B cell (primary cell): ENCODE data around the gene HIPK2. TPM values are rescaled to one million over a fixed set of nuclear protein-coding genes. Genes with fewer than 3 reads are reported as not detected.

Experiments used
- ATAC-seq: fragments of 200-7000 bp; cut with Tn5 transposase; one replicate; pipeline ENCODE4 v1.10.0; 2021; ENCODE audit warnings: low read depth, mild to moderate bottlenecking, moderate number of reproducible peaks, moderate library complexity
- CTCF ChIA-PET: fragments of 350-600 bp; sonication (Branson Sonifier 250); formaldehyde crosslinking; loops from one replicate; lab custom pipeline; 2021; ENCODE audit warnings: antibody characterized with exemption, inconsistent platforms; lab: Charles Lee
- POLR2A ChIA-PET: fragments of 350-600 bp; sonication (Branson Sonifier 250); formaldehyde crosslinking; loops from one replicate; lab custom pipeline; 2021; ENCODE audit warnings: antibody characterized with exemption; lab: Charles Lee
- DNase-seq: peaks from one replicate; pipeline ENCODE4 v3.0.0; 2013
- H2AFZ ChIP-seq: 2 replicates; pipeline ENCODE4 v1.6.1; 2012; ENCODE audit warnings: mild to moderate bottlenecking, low read depth, low read length; ENCODE audit not compliant: insufficient read depth, poor library complexity, severe bottlenecking
- H3K27ac ChIP-seq, 2 donors: 1 replicate in 1 of 2; 2 replicates in 1 of 2; pipeline ENCODE4 v1.5.1; 2012 to 2013; ENCODE audit warnings: low read length in 2 of 2, mild to moderate bottlenecking in 2 of 2, moderate library complexity in 1 of 2
- H3K27me3 ChIP-seq, 4 experiments: fragments of 200-600 bp in 1 of 4; sonication (generic) in 1 of 4; replicated peaks in 1 of 4; 1 replicate in 2 of 4; 2 replicates in 2 of 4; pipeline versions ENCODE4 v1.6.1 to v1.7.0; 2013 to 2016; ENCODE audit warnings: low read length in 3 of 4, mild to moderate bottlenecking in 2 of 4, mixed read lengths in 1 of 4, moderate library complexity in 1 of 4; ENCODE audit not compliant: insufficient read depth in 4 of 4, control insufficient read depth in 3 of 4; ENCODE audit errors: control extremely low read depth in 1 of 4
- H3K36me3 ChIP-seq, 2 experiments: replicated peaks in 1 of 2; 1 replicate in 1 of 2; 2 replicates in 1 of 2; pipeline versions ENCODE4 v1.6.1 to v1.7.1; 2013; ENCODE audit warnings: low read length in 1 of 2; ENCODE audit not compliant: insufficient read depth in 2 of 2, control insufficient read depth in 1 of 2; ENCODE audit errors: control extremely low read depth in 1 of 2, extremely low read depth in 1 of 2
- H3K4me1 ChIP-seq, 2 donors: fragments of 200-600 bp in 1 of 2; sonication (generic) in 1 of 2; 1 replicate in 1 of 2; 2 replicates in 1 of 2; pipeline versions ENCODE4 v1.5.1 to v1.6.1; 2013 to 2017; ENCODE audit warnings: low read length in 2 of 2; ENCODE audit not compliant: control insufficient read depth in 2 of 2, insufficient read depth in 2 of 2
- H3K4me2 ChIP-seq: replicated peaks from 2 replicates; pipeline ENCODE3; 2012; ENCODE audit warnings: mild to moderate bottlenecking, low read depth, low read length; ENCODE audit not compliant: poor library complexity, severe bottlenecking
- H3K4me3 ChIP-seq, 5 experiments: fragments of 200-600 bp in 1 of 5; sonication (generic) in 1 of 5; 1 replicate in 3 of 5; 2 replicates in 2 of 5; pipeline versions ENCODE4 v1.5.1 to v1.7.0; 2011 to 2016; ENCODE audit warnings: low read length in 4 of 5, mild to moderate bottlenecking in 4 of 5, low read depth in 2 of 5, control low read depth in 1 of 5, moderate library complexity in 1 of 5; ENCODE audit not compliant: insufficient read depth in 1 of 5; ENCODE audit errors: control extremely low read depth in 1 of 5, extremely low read depth in 1 of 5
- H3K79me2 ChIP-seq: fragments of 200-600 bp; sonication (generic); one replicate; pipeline ENCODE4 v1.6.0; 2016; ENCODE audit warnings: low read length; ENCODE audit not compliant: control insufficient read depth, insufficient read depth
- H3K9ac ChIP-seq: fragments of 200-600 bp; sonication (generic); 2 replicates; pipeline ENCODE4 v1.6.1; 2017; ENCODE audit warnings: mild to moderate bottlenecking, low read length, moderate library complexity
- H3K9me3 ChIP-seq, 3 donors: one replicate each; pipeline versions ENCODE4 v1.6.1 to v1.7.1; 2013; ENCODE audit warnings: low read length in 2 of 3; ENCODE audit not compliant: control insufficient read depth in 2 of 3, insufficient read depth in 1 of 3; ENCODE audit errors: control extremely low read depth in 1 of 3
- H4K20me1 ChIP-seq: 2 replicates; pipeline ENCODE4 v1.6.0; 2012; ENCODE audit warnings: mild to moderate bottlenecking, low read length; ENCODE audit not compliant: insufficient read depth, control insufficient read depth, poor library complexity, severe bottlenecking
- H3K27ac Mint-ChIP-seq: one replicate; pipeline ENCODE4 v1.8.0; 2021; ENCODE audit warnings: mixed read lengths
- H3K27me3 Mint-ChIP-seq: one replicate; pipeline ENCODE4 v1.8.0; 2021; ENCODE audit warnings: mixed read lengths
- H3K4me1 Mint-ChIP-seq: one replicate; pipeline ENCODE4 v1.8.0; 2021; ENCODE audit warnings: mixed read lengths
- H3K4me3 Mint-ChIP-seq: one replicate; pipeline ENCODE4 v1.8.0; 2021; ENCODE audit warnings: mixed read lengths
- H3K9me3 Mint-ChIP-seq: one replicate; pipeline ENCODE4 v1.8.0; 2022; ENCODE audit warnings: mixed read lengths; ENCODE audit not compliant: insufficient read depth
- CTCF ChIP-seq: fragments of 200-600 bp; IDR thresholded peaks from one replicate; pipeline ENCODE4 v1.8.0; 2022; ENCODE audit warnings: antibody characterized with exemption, mild to moderate bottlenecking
- EZH2 ChIP-seq: IDR thresholded peaks from 2 replicates; pipeline ENCODE4 v1.6.1; 2012; ENCODE audit warnings: borderline replicate concordance, low read depth, mild to moderate bottlenecking, moderate library complexity, low read length; ENCODE audit not compliant: insufficient read depth, poor library complexity, severe bottlenecking
- WGBS: methylation state at CpG from one replicate; pipeline ENCODE4 v1.1.5; 2013; ENCODE audit warnings: missing lambda C conversion rate; ENCODE audit not compliant: insufficient coverage; 5-methylcytosine and 5-hydroxymethylcytosine counted together
- intact Hi-C: fragments of 100-400 bp; cut with micrococcal nuclease; formaldehyde crosslinking; loops from one replicate; pipeline ENCODE4 v1.10.0; 2022
- polyA plus RNA-seq: library from polyadenylated mRNA; depleted of rRNA; stranded (reverse); fragments of >200 nt; gene quantifications from 2 replicates; pipeline ENCODE4 v1.2.3, GENCODE V29; 2012
- total RNA-seq, 2 donors: library from RNA; stranded (reverse); fragments of 120-200 nt in 1 of 2; gene quantifications; 1 replicate in 1 of 2; 2 replicates in 1 of 2; pipeline versions ENCODE4 v1.2.3 to v1.2.4, GENCODE V29; 2013 to 2022

Gene HIPK2
- total and polyA plus RNA-seq, 2 donors (not counting 1 experiment from before 2014, with no cell fraction given) = 6.8 to 58.2 TPM

GRCh38 chr7:139531094-139531493 is 246.7 kb downstream of the HIPK2 start:
- DNase-seq (no peak), ATAC-seq (no peak)
- intact Hi-C loops = no loop called here
- ChIA-PET CTCF (no interaction called here), POLR2A (interaction anchor here (0.6 kb wide), 1 partner anchor 33 kb away, joined by 6 read pairs; no protein-coding TSS in a partner anchor)
- no peaks in the 10 kb centered on the region for H3K79me2 ChIP-seq
- H3K4me1 ChIP-seq = no peaks in the 10 kb centered on the region
- Mint-ChIP-seq H3K27ac (no peak overlapping the region), H3K9me3 (no peaks in the 10 kb centered on the region), H3K4me1 (no peaks in the 10 kb centered on the region), H3K27me3 (peaks cover 43% of the 10 kb centered on the region), H3K4me3 (no peak overlapping the region)
- H4K20me1 ChIP-seq = no peaks in the 10 kb centered on the region
- no peaks in the 10 kb centered on the region for H3K9me3 ChIP-seq
- TF ChIP-seq CTCF (no peak), EZH2 (no peak)
- H2AFZ ChIP-seq = no peak overlapping the region
- H3K36me3 ChIP-seq = no peaks in the 10 kb centered on the region
- no peak overlapping the region for H3K4me2 ChIP-seq
- no peak overlapping the region for H3K9ac ChIP-seq
- H3K27ac ChIP-seq = no peak overlapping the region
- no peak overlapping the region for H3K4me3 ChIP-seq
- WGBS = no CpG with 5 or more reads among the region's 1 CpG
- peaks cover 0 to 13% (median 1%) of the 10 kb centered on the region in 4 experiments for H3K27me3 ChIP-seq

DNA sequence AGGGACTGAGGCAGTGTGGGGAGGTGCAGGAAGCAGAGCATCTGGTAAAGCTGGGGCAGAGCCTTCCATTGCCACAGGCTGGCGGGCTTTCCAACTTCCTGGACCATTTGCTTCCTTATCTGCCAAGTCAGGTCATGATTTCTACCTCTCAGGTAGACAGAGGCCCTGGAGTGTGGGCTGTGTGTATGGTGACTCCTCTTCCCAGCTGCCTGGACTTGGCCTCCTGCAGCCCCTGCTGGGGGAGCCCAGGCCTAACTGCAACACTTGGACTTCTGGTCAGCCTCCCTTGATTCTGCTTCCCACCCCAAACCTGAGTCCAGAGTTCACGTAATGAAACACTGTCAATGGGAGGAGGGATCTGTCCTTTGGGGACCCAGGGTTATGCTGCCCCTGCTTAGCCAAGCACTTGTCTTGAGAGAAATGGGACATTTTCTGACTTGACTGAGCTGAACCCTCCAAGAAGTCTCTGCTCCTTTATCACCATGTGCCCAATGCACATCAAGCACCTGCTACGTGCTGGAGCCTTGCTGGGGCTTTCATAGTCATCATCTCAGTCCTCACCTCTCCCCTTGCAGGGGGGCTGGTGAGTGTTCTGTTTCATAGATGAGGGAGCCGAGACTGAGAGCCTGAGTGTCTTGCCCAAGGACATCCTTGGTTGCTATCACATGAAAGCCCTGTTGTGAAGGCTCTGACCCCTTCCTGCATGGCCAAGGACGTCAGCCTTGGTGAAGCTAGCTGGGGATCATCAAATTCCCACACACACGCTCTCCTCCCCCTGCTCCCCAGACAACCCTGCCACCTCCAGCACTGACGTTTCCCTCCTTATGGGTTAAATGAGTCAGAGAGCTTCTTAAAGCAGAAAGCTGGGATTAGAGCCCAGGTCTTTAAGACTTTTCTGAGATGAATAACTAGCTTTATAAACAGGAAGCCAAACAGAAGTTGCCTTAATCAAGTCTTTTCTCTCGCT is 250.9 kb downstream of the HIPK2 start:
- Histone ChIP-seq H2AFZ (no peak overlapping the region), H3K36me3 (no peaks in the 10 kb centered on the region), H3K27ac (no peak overlapping the region), H3K4me2 (no peak overlapping the region), H4K20me1 (no peaks in the 10 kb centered on the region), H3K27me3 (peaks cover 0 to 34% (median 4%) of the 10 kb centered on the region in 4 experiments), H3K9me3 (peaks cover 0 to 8% (median 0%) of the 10 kb centered on the region in 3 donors), H3K4me1 (peaks cover 0 to 4% of the 10 kb centered on the region in 2 donors), H3K79me2 (no peaks in the 10 kb centered on the region), H3K9ac (no peak overlapping the region), H3K4me3 (no peak overlapping the region)
- ChIA-PET CTCF (no interaction called here), POLR2A (no interaction called here)
- TF ChIP-seq EZH2 (no peak), CTCF (no peak)
- H3K4me1 Mint-ChIP-seq = peaks cover 3% of the 10 kb centered on the region
- ATAC-seq (no peak), DNase-seq (no peak)
- peaks cover 54% of the 10 kb centered on the region for H3K27me3 Mint-ChIP-seq
- intact Hi-C loops = no loop called here
- 90% methylated on average over 2 of the region's 8 CpGs for WGBS
- no peak overlapping the region for H3K27ac Mint-ChIP-seq
- H3K4me3 Mint-ChIP-seq = no peak overlapping the region
- no peaks in the 10 kb centered on the region for H3K9me3 Mint-ChIP-seq
